Glomerular visceral epithelial cell (primary cell): ENCODE measurements around the gene THAP5.

Experiments used
- DNase-seq: peaks from one replicate; pipeline ENCODE4 v3.0.0-alpha.2; 2016; ENCODE audit errors: extremely low spot score

THAP5 gene, protein sequence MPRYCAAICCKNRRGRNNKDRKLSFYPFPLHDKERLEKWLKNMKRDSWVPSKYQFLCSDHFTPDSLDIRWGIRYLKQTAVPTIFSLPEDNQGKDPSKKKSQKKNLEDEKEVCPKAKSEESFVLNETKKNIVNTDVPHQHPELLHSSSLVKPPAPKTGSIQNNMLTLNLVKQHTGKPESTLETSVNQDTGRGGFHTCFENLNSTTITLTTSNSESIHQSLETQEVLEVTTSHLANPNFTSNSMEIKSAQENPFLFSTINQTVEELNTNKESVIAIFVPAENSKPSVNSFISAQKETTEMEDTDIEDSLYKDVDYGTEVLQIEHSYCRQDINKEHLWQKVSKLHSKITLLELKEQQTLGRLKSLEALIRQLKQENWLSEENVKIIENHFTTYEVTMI

DNA sequence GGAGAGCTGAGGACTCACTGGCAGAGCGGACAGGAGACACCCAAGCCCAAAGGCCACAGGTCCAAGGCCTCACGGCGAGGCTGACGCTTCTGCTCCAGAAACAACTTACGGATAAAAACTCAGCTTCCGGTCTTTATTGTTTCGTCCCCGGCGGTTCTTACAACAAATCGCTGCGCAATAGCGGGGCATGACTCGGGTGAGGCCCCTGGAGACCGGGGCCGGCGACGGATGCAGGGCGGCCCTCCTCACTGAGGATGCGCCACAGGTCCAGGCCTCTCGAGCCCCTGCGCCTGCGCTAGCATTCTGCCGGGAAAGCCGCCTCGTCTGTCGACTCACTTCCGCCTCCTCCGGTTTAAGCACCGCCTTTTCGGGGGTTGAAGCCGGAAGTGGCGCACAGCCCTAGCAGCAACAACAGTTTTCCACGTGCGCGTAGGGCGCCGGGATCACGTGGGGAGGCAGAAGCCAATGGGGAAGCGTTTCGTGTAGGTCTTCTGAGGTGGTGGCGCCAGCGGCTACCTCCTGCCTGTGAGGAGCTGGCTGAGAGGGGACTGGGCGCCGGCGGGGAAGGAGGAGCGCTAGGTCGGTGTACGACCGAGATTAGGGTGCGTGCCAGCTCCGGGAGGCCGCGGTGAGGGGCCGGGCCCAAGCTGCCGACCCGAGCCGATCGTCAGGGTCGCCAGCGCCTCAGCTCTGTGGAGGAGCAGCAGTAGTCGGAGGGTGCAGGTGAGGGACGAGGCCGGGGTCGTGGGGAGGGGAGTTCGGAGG, at the start of gene THAP5, which contains the start of gene DNAJB9:
Gene THAP5, minus strand, starts transcription at position 326 of the 765 bp plus-strand sequence. Its CDS starts 137 bp downstream, at position 189.
Gene DNAJB9, plus strand, starts transcription at position 494 of the 765 bp plus-strand sequence. CDS start 1,853 bp downstream, outside the sequence.
- DNase-seq, result peak; percentile 99

DNA sequence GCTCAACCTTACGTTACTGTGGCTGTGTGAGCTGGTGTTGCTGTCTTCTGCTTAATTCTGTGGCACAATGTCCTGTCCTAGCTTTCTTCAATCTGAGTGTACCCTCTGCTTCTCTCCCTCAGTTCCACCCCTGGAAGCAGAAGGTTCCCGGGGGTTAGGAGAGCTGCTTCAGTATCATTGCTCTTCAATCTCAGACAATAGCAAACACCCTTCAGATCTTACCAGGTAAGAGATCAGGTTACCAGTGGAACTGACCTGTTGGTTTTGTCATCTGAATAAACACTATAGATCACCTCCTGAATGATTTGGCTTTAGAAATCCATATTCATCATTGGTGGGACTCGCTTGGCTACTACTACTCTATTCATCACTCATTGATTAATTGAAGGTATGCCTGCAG, 48.5 kb upstream of the THAP5 start:
- DNase-seq, result no peak

DNA sequence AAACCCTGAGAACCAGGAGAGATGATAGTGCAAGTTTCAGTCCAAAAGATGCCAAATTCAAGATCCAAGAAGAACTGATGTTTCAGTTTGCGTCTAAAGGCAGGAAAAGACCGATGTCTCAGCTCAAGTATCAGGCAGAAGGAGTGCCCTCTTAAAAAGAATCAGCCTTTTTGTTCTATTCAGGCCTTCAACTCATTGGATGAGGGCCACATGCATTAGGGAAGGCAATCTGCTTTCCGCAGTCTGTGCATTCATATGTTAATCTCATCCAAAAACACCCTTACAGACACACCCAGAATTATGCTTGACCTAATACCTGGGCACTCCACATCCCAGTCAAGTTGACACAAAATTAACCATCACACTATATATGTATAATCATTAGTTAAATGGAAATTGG, 45.4 kb upstream of the THAP5 start:
- DNase-seq, result no peak

DNA sequence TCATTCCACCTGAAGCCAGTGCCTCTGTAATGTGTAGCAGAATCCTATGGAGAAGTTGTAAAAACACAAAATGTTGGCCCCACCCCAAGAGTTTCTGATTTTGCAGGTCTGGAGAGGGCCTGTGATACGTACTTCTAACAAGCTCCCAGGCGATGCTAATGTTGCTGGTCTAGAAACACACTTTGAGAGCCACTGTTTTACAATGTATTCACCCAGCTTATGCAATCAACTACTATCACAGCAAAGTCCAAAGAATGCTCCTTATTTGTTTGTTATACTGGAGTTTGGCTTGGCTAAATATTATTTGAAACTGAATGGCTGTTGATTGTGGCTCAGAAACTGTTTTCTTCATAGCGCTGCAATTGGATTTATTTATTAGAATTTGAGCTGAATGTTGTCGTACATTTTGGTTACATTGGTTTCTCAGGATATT, 44.5 kb upstream of the THAP5 start:
- DNase-seq, result no peak

DNA sequence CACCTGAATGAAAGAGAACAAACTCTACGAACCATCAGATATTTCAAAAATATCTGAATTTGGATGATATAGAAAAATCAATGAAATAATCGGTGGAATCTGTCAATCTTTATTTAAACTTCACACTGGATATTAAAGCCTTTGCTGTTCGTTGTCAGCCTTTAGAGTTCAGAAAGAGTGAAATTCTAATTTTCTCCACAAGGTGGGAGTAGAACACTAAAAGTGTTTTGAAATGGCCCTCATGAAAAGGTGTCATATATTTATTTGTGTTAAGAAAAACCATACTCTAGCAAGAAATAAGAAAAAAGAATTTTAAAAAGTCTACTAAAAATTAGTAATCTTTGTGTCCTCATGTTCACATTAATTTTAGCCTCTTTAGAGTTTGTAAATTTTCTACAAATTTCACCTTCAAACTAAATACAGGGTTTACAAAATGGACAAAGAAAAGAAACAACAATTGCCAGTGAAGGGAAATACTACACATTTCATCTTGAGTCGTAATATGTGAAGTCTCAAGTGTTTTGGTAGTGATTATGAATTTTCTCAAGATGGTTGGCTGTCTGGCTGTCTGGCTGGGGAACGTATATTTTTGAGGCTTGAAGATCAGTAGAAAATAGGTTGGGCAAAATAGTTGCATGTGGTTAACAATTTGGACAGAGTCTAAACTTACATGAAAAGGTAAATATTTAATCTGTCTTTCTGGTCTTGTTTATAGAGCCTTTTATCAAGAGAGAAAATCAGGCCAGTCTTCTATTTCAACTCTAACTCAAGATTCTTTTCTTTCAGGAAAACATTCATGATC, 43.8 kb upstream of the THAP5 start:
- DNase-seq, result peak; percentile 47

DNA sequence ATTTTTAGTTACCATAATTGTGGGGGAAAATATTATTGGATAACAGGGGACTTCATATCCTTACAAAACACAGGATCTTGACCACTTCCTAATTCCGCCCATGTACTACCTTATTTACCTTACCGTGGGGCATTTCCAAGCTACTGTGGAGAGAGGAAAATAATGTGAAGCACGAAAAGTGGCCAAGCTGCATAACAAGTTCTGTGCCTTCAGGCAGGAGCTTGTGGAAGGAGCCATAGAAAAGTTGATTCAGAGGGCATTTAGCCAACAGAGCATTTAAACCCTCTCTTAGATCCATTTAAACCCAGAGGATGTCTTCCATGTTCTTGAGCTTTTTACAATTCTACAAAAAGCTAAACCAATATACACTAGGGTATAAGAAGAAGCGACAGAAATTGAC, 41.8 kb upstream of the THAP5 start:
- DNase-seq, result no peak

DNA sequence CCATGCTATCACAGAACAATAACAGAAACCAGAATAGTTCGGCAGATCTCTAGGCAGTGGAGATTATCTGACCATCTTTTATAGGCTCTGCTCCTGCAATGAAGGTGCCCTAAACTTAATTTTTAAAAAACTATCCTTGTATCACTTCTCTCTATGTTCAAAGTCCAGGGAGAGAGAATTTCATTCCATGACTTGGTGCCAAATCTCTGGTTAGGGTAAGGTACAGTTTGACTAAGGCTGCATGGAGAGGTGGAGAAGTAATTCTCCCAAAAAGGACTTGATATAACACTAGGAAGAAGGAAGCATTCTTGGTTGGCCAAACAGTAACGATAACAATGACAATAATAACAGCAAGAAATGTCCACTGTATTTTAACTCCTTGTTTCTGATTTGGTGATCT, 40.1 kb upstream of the THAP5 start:
- no peak for DNase-seq

DNA sequence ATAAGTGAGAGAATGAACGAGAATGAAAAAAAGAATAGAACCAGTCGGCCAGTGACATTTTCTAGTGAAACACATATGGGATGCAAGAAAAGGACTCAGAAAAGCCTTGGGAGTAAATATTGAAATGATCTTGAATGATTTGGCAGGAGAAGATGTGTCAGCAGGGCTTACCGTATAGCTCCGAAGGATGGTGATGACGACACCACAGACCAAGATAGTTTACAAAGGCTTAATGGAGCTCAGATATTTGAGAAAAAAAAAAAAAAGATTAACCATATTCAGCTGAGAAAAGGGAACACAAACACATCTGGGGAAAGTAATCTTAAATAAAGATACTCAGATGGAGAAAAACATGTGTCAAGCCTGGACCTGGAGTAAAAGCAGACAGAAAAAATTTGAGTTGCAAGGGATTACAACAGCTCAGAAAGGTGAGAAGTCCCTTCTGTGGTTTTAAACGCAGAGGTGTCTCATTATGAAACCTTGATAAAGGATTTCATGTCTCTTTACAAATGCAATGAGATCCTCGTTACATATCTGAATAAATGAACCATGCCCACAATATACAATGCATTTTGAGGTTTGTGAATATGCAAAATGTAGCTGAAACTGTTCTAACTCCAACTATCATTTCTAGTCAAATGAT, 36.2 kb upstream of the THAP5 start:
- DNase-seq, result no peak

DNA sequence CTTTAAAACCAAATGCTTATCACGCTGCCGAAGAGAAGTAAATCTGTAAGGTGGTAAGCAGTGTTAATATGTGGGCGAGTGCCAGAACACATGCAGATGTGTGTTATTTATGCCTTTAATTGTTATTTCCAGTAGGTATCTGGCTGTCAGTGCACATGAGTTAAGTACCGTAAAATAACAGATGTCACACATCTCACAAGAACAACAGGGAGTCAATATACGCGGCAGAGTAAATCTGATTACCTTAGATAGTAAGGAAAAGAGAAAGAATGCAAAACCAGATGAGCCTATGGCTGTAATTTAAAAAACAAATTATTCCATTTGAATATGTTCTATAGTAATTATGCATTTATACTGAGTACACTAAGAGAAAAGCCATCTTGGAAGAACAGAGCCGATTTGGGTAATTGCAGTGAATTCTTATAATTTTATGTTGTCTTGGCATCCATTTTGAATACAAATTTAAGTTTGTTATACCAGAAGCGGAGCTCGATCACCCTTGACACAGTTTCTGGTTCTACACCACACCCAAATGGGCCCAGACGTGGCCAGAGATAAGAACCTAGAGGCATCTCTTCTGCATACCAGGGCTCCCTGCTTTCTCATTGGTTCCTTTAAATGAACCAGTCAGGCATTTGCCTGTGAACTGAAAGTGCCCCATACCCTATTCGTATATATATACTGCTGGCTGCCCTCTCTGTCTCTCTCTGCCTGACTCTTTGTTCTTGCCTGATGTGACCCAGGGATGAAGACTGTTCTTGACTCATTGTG, 35.0 kb upstream of the THAP5 start:
- DNase-seq, result no peak

DNA sequence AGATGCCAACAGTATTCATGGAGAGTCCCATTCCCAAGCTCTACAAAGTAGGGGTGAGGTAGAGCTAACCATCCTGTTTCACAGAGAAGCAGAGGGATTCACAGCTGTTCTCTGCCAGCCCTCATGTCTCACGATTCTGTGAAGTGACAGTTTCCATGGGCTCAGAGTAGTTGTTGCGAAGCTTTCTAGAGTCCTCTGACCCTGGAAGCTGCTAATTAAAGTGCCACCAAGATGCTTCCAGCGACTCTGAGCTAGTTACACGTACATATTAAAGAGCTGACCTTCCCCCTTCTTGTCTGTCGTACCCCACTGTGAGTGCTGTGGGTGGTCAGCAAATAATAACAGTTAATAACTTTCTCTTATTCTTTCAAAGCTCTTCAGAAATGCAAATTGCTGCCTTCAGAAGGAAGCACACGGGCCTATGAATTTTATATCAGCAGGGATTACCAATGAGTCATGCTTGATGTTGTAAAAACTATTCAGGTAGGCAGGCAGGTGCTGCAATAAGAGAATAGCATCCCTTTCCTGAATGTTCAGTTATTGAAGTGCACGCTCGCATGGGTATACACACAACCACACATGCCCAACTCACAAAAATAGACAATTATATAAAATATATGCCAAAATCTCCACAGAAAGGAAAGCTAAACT, 34.3 kb upstream of the THAP5 start:
- DNase-seq, result no peak

DNA sequence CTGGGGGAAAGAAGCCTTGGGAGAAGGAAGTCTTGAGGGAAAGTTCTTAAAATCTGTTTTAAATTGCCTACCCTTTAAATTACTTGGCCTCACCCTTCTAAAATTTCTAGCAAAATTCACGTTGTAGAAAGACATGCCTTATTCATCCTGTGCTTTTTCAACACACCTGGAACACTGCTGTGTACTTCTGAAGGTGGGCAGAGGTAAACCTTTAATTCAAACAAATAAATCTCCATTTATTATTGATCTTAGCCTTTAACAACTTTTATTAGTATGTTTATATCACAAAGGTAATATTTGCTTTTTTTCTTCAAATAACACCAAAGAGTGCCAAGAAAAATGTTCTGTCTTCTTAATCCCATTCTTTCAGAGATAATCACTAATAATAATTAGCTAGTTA, 30.9 kb upstream of the THAP5 start:
- no peak for DNase-seq

DNA sequence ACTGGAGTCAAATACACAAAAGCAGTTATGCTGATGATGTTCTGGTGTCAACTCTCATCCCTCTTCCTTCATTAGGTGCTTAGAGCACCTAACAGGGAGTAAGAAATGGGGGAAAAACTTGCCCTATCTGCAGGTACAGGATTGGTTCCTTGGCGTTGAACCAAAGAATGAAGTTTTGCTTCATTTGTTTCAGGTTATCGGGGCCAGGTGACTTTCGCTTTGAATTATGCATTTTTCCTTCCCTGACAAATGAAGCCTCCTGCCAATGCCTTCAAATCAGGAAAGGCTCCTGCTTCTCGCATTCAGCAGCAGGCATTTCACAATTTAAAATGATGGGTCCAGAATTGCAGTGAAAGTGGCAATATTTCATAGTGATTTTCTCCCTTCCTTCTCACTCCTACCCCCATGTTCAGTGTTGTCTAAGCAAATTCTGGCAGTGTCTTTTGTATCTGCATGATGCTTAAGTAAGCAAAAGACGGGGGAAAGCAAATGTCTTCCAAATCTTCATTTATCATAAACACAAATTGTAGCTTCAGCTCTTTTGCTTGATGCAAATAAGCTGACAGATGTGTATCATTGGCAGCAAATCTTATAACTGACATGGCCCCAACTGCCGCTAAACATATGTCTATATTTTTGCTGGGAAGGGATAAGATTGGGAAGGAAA, 29.5 kb upstream of the THAP5 start:
- no peak for DNase-seq

DNA sequence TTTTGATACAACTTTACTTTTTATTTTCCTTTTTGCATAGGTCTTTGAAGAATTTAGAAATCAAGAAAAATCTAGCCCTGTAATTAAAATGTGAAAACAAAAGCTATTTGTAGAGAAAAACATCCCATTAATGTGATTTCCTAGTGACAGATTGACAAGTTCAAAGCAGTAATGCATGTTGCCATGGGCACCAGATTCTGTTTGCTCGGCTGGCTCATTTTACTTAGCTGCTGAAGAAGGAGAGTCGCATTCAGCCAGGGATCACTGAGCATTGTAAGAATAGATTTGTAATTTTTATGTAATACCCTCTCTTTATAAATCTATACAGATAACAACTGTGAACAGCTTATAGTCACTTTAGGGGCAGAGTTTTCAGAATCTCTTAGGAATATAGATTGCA, 28.6 kb upstream of the THAP5 start:
- DNase-seq, result no peak

DNA sequence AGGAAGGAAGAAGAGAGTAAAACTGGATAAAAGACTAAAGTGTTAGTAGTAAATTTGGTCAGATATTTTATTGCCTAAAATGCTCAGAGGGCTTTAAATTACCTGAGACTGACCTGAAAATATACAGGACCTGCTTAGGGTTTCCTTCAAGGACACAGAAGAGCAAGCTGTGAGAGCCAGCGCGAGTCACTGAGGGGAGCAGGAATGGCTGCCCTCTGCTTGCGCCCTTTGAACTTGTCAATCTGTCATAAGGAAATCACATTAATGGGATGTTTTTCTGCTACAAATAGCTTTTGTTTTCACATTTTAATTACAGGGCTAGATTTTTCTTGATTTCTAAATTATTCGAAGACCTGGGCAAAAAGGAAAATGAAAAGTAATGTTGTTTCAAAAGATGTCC, 27.1 kb upstream of the THAP5 start:
- no peak for DNase-seq

DNA sequence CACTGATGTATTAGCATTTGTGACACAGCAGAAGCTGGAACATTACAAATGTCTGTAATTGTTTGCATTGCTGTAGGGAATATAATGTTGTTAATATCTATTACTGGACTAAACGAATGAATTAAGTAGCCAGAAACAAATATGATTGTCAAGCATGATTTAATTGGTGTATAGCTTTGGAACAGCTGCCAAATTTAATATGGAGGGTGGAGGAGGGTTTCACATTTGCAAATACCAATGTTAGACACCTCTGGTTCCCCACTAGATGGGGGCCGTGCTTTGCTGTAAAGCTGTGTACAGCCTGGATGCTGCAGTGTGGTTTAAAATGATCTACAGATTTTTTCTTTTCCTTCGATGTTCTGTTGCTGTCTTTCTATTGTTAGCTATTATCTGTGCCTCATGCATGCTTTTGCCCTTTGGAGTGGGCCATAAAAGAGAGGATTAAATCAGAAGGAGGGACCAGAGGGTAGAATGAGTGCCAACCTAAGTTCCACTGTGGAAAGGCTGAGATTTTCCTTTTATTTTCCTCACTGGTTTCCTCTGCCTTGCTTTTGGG, 23.2 kb upstream of the THAP5 start:
- peak; percentile 28 for DNase-seq

DNA sequence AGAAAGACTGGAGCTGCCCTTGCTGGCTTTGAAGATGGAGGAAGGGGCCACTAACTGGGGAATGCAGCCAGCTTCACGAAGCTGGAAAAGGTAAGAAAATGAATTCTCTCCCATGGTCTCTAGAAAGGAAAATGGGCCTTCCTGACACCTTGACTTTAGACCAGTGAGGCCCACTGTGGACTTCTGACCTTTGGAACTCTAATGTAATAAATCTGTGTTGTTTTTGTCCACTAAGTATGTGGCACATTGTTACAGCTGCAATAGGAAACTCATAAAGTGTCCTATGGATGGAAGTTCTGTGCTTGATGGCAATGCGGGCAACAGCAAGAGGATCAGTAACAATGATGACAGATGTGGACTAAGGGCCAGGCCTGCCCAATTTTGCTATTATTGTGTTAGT, 21.1 kb upstream of the THAP5 start:
- DNase-seq, result no peak

DNA sequence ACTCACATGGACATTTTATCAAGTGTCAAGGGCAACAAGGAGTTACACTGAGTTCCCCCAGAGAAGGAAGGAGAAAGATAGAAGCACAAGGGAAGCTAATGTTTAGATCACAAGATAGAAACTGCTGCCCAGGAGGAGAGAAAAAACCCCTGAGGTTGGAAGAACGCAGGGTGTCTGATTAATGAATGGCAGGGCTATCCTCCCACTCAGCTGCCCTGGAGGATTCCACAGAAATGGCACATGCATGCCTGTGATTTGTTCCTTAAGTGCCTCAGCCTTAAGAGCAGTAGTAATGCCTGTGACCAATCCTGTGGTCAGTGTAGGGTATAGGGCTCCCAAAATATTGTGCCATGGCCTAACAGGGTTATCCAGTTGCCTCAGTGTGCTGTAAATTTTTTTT, 20.4 kb upstream of the THAP5 start:
- peak; percentile 41 for DNase-seq

DNA sequence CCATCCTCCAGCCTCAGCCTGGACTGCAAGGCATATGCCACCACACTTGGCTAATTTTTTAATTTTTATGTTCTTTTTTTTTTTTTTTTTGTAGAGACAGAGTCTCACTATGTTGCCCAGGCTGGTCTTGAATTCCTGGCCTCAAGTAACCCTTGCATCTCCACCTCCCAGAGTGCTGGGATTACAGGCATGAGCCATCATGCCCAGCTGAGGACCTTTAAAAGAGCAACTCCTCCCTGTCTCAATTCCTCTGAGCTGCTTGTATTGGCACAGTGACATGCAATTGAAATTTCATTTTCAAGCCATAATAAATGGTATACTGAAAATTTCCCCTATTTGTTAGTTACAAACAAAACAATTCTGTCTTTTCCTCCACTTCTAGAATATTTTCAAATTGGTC, 19.7 kb upstream of the THAP5 start:
- peak; percentile 9 for DNase-seq

DNA sequence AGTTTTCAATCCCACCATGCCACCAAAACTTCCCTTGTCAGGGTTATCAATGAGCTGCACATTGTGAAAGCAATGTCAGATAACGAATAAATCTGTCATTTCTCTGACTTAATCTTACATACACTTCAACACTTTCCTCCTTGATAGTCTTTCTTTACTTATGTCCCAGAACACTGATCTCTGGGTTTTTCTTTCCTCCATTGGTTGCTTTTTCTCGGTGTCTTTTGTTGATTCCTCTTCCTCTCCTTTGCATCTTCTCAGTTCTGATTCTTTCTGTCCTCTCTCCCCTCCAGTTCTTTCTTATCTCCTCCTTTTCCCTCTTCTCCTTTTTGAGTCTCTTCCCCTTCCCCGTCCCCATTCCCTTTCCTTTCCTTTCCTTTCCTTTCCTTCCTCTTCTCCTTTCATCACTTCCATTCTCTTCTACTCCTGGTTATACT, 16.8 kb upstream of the THAP5 start:
- no peak for DNase-seq
